Measurements from ENCODE around the gene KCNJ14. TPM values are rescaled to one million over a fixed set of nuclear protein-coding genes. Genes with fewer than 3 reads are reported as not detected.

The KCNJ14 gene
- total RNA-seq, 1 experiment from 2014 or later: 3.6 TPM

DNA sequence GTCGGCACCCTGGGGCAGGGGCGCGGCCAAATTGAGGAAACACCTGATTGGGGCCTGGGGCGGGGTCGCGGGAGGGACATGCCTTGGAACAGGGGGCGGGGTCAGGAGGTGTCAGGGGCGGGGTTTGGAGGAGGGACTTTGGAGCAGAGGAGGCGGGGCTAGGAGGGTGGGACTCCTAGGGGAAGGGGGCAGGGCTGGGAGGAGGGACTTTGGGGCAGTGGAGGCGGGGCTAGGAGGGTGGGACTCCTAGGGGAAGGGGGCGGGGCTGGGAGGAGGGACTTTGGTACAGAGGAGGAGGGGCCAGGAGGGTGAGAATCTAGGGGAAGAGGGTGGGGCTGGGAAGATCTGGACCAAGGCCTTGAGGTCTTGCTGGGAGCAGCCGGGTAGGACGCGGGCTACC lies 40.0 kb upstream of the KCNJ14 start:
- no TSS peak for BruUV-seq (replicated peaks)
- H3K9me3 ChIP-seq: no peaks in the 10 kb centered on the region
- H3K27me3 Mint-ChIP-seq (ENCODE audit: insufficient read depth, unreplicated experiment): no peaks in the 10 kb centered on the region
- DNase-seq: peak; percentile 76 to 89
- no peaks in the 10 kb centered on the region for H3K36me3 ChIP-seq (ENCODE audit: control insufficient read depth, insufficient read depth, low read length)
- H3K27ac Mint-ChIP-seq (ENCODE audit: unreplicated experiment): no peak overlapping the region
- no peaks in the 10 kb centered on the region for H3K9me3 Mint-ChIP-seq (ENCODE audit: unreplicated experiment)
- H3K36me3 Mint-ChIP-seq (ENCODE audit: insufficient read depth, unreplicated experiment): peaks cover 12% of the 10 kb centered on the region
- peaks cover 6% of the 10 kb centered on the region for H3K4me1 Mint-ChIP-seq (ENCODE audit: low read depth, unreplicated experiment)
- ChIA-PET POLR2A (no interaction called here), CTCF (no interaction called here)
- no peak overlapping the region for H3K4me3 Mint-ChIP-seq (ENCODE audit: unreplicated experiment)
- no peaks in the 10 kb centered on the region; the same call in 1 of the 2 replicates for H3K27me3 ChIP-seq (replicated peaks; ENCODE audit: control insufficient read depth, insufficient read depth, low read length)
- TF ChIP-seq, protein P1, sequence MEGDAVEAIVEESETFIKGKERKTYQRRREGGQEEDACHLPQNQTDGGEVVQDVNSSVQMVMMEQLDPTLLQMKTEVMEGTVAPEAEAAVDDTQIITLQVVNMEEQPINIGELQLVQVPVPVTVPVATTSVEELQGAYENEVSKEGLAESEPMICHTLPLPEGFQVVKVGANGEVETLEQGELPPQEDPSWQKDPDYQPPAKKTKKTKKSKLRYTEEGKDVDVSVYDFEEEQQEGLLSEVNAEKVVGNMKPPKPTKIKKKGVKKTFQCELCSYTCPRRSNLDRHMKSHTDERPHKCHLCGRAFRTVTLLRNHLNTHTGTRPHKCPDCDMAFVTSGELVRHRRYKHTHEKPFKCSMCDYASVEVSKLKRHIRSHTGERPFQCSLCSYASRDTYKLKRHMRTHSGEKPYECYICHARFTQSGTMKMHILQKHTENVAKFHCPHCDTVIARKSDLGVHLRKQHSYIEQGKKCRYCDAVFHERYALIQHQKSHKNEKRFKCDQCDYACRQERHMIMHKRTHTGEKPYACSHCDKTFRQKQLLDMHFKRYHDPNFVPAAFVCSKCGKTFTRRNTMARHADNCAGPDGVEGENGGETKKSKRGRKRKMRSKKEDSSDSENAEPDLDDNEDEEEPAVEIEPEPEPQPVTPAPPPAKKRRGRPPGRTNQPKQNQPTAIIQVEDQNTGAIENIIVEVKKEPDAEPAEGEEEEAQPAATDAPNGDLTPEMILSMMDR (IDR thresholded peaks at IDR 0.05; ENCODE audit: insufficient read depth in 1 of 2, low read depth in 1 of 2, low read length in 1 of 2, severe bottlenecking in 1 of 2, unreplicated experiment in 1 of 2): no peak
- H3K4me3 ChIP-seq (ENCODE audit: low read depth, low read length): no peak overlapping the region
- no peaks in the 10 kb centered on the region for H3K4me1 ChIP-seq
- intact Hi-C loops (cut with micrococcal nuclease; ENCODE audit: unreplicated experiment): loop anchor here (2.0 kb wide), 1 partner anchor 17 kb away; no protein-coding TSS in a partner anchor

DNA sequence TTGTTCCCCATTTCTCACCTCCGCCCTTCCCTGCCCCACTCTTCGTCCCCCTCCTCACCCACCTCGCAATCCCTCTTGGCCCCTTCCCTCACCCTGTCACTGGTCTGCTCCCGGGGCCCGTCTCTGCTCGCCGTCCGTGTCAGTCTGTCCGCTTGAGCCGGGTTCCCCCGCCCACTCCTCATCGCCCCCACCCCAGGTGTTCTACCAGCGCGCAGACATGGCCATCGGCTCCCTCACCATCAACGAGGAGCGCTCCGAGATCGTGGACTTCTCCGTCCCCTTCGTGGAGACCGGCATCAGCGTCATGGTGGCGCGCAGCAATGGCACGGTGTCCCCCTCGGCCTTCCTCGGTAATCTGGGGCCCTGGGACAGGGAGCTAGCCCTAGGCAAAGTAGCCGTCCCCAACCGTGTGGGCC lies 39.6 kb upstream of the KCNJ14 start:
- BruUV-seq (replicated peaks): no TSS peak
- ChIA-PET CTCF (no interaction called here), POLR2A (no interaction called here)

DNA sequence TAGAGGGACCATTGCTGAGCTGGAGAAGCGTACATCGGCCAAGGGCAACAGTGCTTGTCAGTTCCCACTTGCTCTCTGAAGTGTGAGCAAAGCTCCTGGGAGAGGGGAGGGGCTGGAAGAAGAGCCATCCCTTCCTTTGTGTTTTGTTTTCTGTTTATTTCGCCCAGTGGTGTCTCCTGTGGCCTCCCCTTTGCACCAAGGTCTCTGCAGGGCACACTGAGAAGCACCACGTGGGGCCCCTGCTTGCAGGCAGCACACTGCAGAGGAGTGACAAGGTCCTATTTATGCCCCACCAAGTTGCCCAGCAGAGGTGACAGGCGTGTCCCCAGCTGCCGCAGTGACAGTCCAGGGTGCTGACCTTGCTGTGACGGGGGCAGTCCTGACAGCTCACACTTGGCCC lies 38.0 kb upstream of the KCNJ14 start:
- DNase-seq: no peak
- H3K27ac Mint-ChIP-seq (ENCODE audit: unreplicated experiment): no peak overlapping the region
- CTCF ChIA-PET: interaction anchor here (0.6 kb wide), 1 partner anchor 551 kb away, joined by 3 read pairs; no protein-coding TSS in a partner anchor

More for the DNA sequence above, 39.6 kb upstream of the KCNJ14 start:
- Histone ChIP-seq H3K9me3 (no peaks in the 10 kb centered on the region), H3K36me3 (ENCODE audit: control insufficient read depth, insufficient read depth, low read length) (no peaks in the 10 kb centered on the region), H3K27me3 (replicated peaks; ENCODE audit: control insufficient read depth, insufficient read depth, low read length) (no peaks in the 10 kb centered on the region; the same call in 1 of the 2 replicates), H3K4me3 (ENCODE audit: low read depth, low read length) (no peak overlapping the region), H3K4me1 (no peaks in the 10 kb centered on the region)
- H3K27ac Mint-ChIP-seq (ENCODE audit: unreplicated experiment): no peak overlapping the region
- H3K4me1 Mint-ChIP-seq (ENCODE audit: low read depth, unreplicated experiment): peaks cover 6% of the 10 kb centered on the region
- H3K4me3 Mint-ChIP-seq (ENCODE audit: unreplicated experiment): no peak overlapping the region
- TF ChIP-seq, protein P1 (IDR thresholded peaks at IDR 0.05; ENCODE audit: insufficient read depth in 1 of 2, low read depth in 1 of 2, low read length in 1 of 2, severe bottlenecking in 1 of 2, unreplicated experiment in 1 of 2): no peak
- no peak for DNase-seq
- H3K36me3 Mint-ChIP-seq (ENCODE audit: insufficient read depth, unreplicated experiment): peaks cover 12% of the 10 kb centered on the region
- no peaks in the 10 kb centered on the region for H3K27me3 Mint-ChIP-seq (ENCODE audit: insufficient read depth, unreplicated experiment)
- H3K9me3 Mint-ChIP-seq (ENCODE audit: unreplicated experiment): no peaks in the 10 kb centered on the region
- intact Hi-C loops (cut with micrococcal nuclease; ENCODE audit: unreplicated experiment): loop anchor here (2.0 kb wide), 1 partner anchor 17 kb away; no protein-coding TSS in a partner anchor

More for the DNA sequence above, 38.0 kb upstream of the KCNJ14 start:
- Histone ChIP-seq H3K27me3 (replicated peaks; ENCODE audit: control insufficient read depth, insufficient read depth, low read length) (no peaks in the 10 kb centered on the region; the same call in 1 of the 2 replicates), H3K9me3 (no peaks in the 10 kb centered on the region), H3K36me3 (ENCODE audit: control insufficient read depth, insufficient read depth, low read length) (no peaks in the 10 kb centered on the region), H3K4me1 (no peaks in the 10 kb centered on the region), H3K4me3 (ENCODE audit: low read depth, low read length) (no peak overlapping the region)
- intact Hi-C loops (cut with micrococcal nuclease; ENCODE audit: unreplicated experiment): no loop called here
- no peaks in the 10 kb centered on the region for H3K9me3 Mint-ChIP-seq (ENCODE audit: unreplicated experiment)
- no TSS peak for BruUV-seq (replicated peaks)
- TF ChIP-seq, protein P1 (IDR thresholded peaks at IDR 0.05; ENCODE audit: insufficient read depth in 1 of 2, low read depth in 1 of 2, low read length in 1 of 2, severe bottlenecking in 1 of 2, unreplicated experiment in 1 of 2): no peak
- no peak overlapping the region for H3K4me3 Mint-ChIP-seq (ENCODE audit: unreplicated experiment)
- H3K4me1 Mint-ChIP-seq (ENCODE audit: low read depth, unreplicated experiment): peaks cover 6% of the 10 kb centered on the region
- H3K36me3 Mint-ChIP-seq (ENCODE audit: insufficient read depth, unreplicated experiment): peaks cover 12% of the 10 kb centered on the region
- POLR2A ChIA-PET: interaction anchor here (1.3 kb wide), 1 partner anchor 10 kb away, joined by 3 read pairs; no protein-coding TSS in a partner anchor
- no peaks in the 10 kb centered on the region for H3K27me3 Mint-ChIP-seq (ENCODE audit: insufficient read depth, unreplicated experiment)
